BLaER1 (cell line): ENCODE results near the gene ATG16L2.
"Not testable (repeated sequence)": the region's sequence is repeated elsewhere in the genome, so short reads cannot be mapped to it uniquely, and the experiment has no call there.

Experiments
- H3K27ac ChIP-seq: shearing (Covaris generic); formaldehyde crosslinking; 2 replicates; pipeline ENCODE4 v1.8.1; 2022
- H3K27me3 ChIP-seq: shearing (Covaris generic); formaldehyde crosslinking; 2 replicates; pipeline ENCODE4 v1.8.1; 2022
- H3K36me3 ChIP-seq: shearing (Covaris generic); formaldehyde crosslinking; 2 replicates; pipeline ENCODE4 v1.8.1; 2022
- H3K4me1 ChIP-seq: shearing (Covaris generic); formaldehyde crosslinking; 2 replicates; pipeline ENCODE4 v1.8.1; 2022
- H3K4me2 ChIP-seq: shearing (Covaris generic); formaldehyde crosslinking; 2 replicates; pipeline ENCODE4 v1.8.1; 2022
- H3K4me3 ChIP-seq: shearing (Covaris generic); formaldehyde crosslinking; 2 replicates; pipeline ENCODE4 v1.8.1; 2022
- H3K9ac ChIP-seq: shearing (Covaris generic); formaldehyde crosslinking; 2 replicates; pipeline ENCODE4 v1.8.1; 2022
- H3K9me3 ChIP-seq: shearing (Covaris generic); formaldehyde crosslinking; 2 replicates; pipeline ENCODE4 v1.8.1; 2022
- H4K20me1 ChIP-seq: shearing (Covaris generic); formaldehyde crosslinking; 2 replicates; pipeline ENCODE4 v1.8.1; 2022
- Cebpa-rat ChIP-seq: shearing (Covaris generic); IDR thresholded peaks from 2 replicates; pipeline ENCODE4 v1.8.1; 2022

The ATG16L2 gene

DNA sequence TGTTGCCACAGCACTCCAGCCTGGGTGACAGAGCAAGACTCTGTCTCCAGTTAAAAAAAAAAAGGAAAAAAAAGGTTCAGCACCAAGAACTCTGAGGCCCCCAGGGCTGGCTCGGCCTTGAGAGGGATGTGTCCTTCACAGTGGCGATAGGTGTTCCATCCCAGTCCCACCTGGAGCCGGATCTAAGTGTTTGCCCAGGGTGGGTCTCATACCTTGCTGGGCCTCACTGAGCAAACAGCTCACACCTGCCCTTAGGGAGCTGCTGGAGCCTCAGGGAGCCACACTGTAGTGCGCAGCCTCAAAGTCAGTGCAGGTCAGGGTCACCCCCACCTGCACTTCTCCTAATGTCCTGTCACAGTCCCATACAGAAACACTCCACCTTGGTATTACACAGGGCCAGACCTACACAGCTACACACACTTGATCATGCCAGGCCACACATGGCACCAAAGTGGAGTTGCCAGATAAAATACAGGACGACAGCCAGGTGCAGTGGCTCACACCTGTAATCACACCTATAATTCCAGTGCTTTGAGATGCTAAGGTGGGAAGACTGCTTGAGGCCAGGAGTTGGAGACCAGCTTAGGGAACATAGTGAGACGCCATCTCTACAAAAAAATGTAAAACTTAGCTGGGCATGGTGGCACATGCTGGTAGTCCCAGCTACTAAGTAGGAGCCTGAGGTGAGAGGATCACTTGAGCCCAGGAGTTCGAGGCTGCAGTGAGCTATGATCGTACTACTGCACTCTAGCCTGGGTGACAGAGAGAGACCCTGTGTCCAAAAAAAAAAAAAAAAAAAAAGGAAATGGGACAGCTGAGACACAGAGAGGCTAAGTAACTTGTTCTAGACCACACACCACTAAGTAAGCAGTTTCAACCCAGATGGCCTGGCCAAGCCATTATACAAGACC is 27.7 kb upstream of the ATG16L2 start:
- no peaks in the 10 kb centered on the region for H4K20me1 ChIP-seq
- peaks cover 49% of the 10 kb centered on the region for H3K4me1 ChIP-seq
- H3K36me3 ChIP-seq, result no peaks in the 10 kb centered on the region
- H3K4me2 ChIP-seq, result peak overlapping the region; percentile 69
- no peaks in the 10 kb centered on the region for H3K9me3 ChIP-seq
- peak overlapping the region; percentile 72; the same call in 1 of the 2 replicates for H3K27ac ChIP-seq
- H3K4me3 ChIP-seq, result no peak overlapping the region
- H3K27me3 ChIP-seq, result no peaks in the 10 kb centered on the region
- TF ChIP-seq Cebpa-rat, result no peak
- 0 out of 2 replicates have a peak overlapping the region, but pooled peaks have one; percentile 55 for H3K9ac ChIP-seq

DNA sequence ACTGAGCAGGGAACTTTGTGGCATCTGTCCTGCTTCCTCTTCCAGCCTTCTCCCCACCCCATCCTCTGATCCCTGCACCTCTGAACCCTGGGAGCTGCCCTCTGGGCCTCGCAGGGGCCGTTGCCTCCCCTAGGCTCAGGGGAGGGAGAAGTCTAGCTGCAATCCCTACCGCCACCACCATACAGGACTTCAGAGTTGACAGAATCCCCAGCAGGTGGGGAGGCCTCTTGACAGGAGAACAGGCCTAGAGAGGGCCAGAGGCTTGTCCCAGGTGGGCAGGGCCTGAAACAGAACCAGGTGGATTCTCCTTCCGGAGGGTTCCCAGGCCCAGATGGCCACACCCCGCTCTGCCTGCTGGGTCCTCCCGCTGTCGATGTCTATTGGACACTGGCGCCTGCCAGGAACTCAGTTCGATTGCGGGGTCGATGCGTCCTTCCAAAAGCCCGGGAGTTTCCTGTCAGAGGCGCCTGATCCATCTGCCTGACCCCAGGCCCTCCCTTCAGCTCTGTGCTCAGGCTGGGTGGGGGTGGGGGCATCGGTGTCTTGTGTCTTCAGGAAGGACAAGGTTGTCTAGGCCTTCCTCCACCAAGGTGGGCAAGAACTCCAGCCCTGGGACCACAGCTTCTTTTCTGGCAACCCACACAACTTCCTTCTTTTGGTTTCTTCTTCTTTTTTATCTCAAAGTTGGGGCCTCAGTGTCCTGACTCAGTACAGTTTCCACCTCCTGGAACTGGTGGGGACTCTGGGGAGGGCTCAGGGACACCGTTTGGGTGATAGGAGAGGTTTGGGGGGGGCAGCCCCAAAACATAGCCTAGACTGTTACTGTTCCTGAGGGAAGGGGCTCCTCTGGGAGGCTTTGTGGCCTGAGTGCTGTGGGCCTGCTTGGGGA is 26.8 kb upstream of the ATG16L2 start:
- H3K4me2 ChIP-seq, result peak overlapping the region; percentile 69
- H3K27ac ChIP-seq, result peak overlapping the region; percentile 72
- H4K20me1 ChIP-seq, result no peaks in the 10 kb centered on the region
- no peaks in the 10 kb centered on the region for H3K36me3 ChIP-seq
- peaks cover 47% of the 10 kb centered on the region for H3K4me1 ChIP-seq
- no peaks in the 10 kb centered on the region for H3K9me3 ChIP-seq
- H3K9ac ChIP-seq, result peak overlapping the region; percentile 55
- no peak for TF ChIP-seq Cebpa-rat
- H3K27me3 ChIP-seq, result no peaks in the 10 kb centered on the region
- no peak overlapping the region for H3K4me3 ChIP-seq

DNA sequence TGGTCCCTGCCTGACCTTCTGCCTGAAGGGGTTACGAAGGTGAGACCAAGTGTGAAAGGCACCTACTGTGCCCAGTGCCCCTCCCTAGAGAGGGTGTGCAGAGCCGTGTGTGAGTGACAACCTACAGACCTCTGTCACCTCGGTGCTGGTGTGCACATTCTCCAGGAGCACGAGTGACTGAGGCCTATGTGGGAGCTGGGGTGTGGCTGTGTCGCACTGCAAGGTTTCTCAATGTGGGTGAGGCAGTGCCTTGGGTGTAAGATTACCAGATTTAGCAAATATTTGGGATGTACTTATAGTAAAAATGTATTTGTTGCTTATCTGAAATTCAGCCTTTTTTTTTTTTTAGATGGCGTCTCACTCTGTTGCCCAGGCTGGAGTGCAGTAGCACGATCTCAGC is 26.0 kb upstream of the ATG16L2 start:
- Histone ChIP-seq H3K27me3 (no peaks in the 10 kb centered on the region), H3K36me3 (no peaks in the 10 kb centered on the region), H3K4me1 (peaks cover 52% of the 10 kb centered on the region), H3K4me2 (peak overlapping the region; percentile 69), H4K20me1 (no peaks in the 10 kb centered on the region), H3K27ac (peak overlapping the region; percentile 72; the same call in 1 of the 2 replicates), H3K4me3 (no peak overlapping the region), H3K9me3 (no peaks in the 10 kb centered on the region), H3K9ac (no peak overlapping the region)
- no peak for TF ChIP-seq Cebpa-rat

DNA sequence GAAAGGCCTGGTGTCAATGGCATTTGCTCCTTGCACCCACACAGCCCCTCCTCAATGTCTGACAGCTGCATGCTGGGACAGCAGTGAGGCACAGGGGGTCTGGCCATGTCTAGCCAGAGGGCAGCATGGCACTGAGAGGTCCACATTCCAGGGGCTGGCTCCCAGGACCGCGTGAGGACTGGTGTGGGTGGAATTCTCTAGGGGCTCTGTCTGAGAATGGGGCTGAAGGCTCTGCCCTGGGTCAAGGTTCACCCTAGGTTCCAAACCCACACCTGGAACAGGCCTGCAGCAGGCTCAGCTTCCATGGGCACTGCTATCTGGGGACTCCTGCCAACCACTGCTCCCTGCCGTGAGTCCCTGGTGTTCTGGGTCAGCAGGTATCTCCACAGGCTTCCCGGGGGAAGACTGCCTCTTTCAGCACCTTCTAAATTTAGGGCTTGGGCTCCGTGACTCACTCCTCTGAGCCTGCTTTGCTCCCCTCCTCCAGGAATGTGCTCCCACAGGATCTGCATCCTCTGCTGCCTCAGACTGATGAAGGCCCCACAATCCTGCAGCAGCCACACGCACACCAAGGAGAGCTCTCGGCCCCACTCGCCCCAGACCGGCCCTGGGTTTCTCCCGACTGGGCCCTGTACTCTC is 24.6 kb upstream of the ATG16L2 start:
- Histone ChIP-seq H3K9me3 (no peaks in the 10 kb centered on the region), H3K9ac (no peak overlapping the region), H3K4me2 (peak overlapping the region; percentile 32; the same call in 1 of the 2 replicates), H3K27ac (peak overlapping the region; percentile 41; the same call in 1 of the 2 replicates), H3K36me3 (no peaks in the 10 kb centered on the region), H3K27me3 (no peaks in the 10 kb centered on the region), H4K20me1 (no peaks in the 10 kb centered on the region), H3K4me3 (no peak overlapping the region), H3K4me1 (peaks cover 60% of the 10 kb centered on the region)
- no peak for TF ChIP-seq Cebpa-rat

DNA sequence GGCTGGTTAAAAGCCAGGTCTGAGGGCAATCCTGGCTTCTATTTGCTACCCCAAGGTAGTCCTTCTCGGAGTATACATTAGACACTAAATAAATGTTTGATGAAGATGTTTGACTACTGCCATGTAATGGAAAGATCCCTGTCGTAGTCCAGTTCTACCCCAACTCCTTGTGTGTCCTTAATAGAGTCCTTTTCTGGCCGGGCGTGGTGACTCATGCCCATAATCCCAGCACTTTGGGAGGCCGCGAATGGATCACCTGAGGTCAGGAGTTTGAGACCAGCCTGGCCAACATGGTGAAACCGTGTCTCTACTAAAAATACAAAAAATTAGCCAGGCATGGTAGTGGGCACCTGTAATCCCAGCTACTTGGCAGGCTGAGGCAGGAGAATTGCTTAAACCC is 23.0 kb upstream of the ATG16L2 start:
- not testable (repeated sequence) for H3K9ac ChIP-seq, H3K4me3 ChIP-seq, H3K4me2 ChIP-seq, H4K20me1 ChIP-seq, H3K27ac ChIP-seq, H3K9me3 ChIP-seq, H3K36me3 ChIP-seq, H3K27me3 ChIP-seq
- H3K4me1 ChIP-seq, result peaks cover 61% of the 10 kb centered on the region

DNA sequence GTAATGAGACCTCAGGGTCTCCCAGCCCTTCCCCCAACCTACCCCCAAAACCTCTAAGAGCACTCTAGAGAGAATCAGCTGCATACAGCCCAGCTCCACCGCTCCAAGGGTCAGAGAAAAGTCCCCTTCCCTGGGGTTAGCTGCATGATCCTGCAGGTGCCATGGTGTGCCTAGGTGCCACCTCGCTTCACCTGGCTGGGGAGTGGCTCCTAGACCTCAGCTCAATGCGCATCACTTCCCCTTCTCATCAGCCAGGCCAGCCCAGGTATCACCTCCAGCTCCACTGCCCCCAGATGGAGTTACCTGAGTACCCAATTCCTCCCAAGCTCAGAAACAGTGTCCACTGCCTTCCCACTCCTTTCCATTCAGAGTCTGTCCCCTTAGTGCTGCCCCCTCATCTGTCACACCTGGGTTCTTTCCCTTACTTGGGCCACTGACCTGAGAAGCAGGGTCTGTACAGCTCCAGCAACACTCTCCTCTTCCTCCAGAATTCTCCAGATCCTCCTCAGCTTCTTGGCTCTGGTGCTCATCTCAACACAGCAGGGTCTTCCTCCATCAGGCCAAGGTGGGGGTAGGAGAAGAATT is 21.7 kb upstream of the ATG16L2 start:
- Histone ChIP-seq H3K4me1 (peaks cover 48% of the 10 kb centered on the region), H3K36me3 (no peaks in the 10 kb centered on the region), H3K27me3 (no peaks in the 10 kb centered on the region), H3K9me3 (no peaks in the 10 kb centered on the region), H4K20me1 (no peaks in the 10 kb centered on the region), H3K27ac (peak overlapping the region; percentile 86), H3K4me3 (peak overlapping the region; percentile 70), H3K9ac (peak overlapping the region; percentile 84), H3K4me2 (peak overlapping the region; percentile 85)
- no peak for TF ChIP-seq Cebpa-rat

DNA sequence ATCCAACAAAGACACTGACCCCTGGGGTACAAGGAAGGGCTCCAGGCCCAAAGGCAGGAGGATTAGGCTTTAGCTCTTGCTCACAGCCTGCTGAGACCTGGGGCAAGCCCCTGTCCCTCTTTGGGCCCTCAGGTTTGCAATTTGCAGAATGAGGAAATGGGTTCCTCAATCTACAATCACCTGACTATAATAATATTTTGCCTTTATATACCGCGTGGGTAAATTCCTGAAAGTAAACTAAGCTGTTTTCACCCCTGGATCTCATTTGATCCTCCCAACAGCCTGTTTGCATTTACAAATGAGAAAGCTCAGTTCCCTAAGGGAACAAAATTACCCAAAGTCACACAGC is 21.2 kb upstream of the ATG16L2 start:
- TF ChIP-seq Cebpa-rat, result no peak
- Histone ChIP-seq H3K9me3 (no peaks in the 10 kb centered on the region), H3K4me1 (peaks cover 43% of the 10 kb centered on the region), H3K9ac (peak overlapping the region; percentile 84), H3K27me3 (no peaks in the 10 kb centered on the region), H3K4me2 (peak overlapping the region; percentile 85), H3K36me3 (no peaks in the 10 kb centered on the region), H3K27ac (peak overlapping the region; percentile 86), H3K4me3 (peak overlapping the region; percentile 70), H4K20me1 (no peaks in the 10 kb centered on the region)

DNA sequence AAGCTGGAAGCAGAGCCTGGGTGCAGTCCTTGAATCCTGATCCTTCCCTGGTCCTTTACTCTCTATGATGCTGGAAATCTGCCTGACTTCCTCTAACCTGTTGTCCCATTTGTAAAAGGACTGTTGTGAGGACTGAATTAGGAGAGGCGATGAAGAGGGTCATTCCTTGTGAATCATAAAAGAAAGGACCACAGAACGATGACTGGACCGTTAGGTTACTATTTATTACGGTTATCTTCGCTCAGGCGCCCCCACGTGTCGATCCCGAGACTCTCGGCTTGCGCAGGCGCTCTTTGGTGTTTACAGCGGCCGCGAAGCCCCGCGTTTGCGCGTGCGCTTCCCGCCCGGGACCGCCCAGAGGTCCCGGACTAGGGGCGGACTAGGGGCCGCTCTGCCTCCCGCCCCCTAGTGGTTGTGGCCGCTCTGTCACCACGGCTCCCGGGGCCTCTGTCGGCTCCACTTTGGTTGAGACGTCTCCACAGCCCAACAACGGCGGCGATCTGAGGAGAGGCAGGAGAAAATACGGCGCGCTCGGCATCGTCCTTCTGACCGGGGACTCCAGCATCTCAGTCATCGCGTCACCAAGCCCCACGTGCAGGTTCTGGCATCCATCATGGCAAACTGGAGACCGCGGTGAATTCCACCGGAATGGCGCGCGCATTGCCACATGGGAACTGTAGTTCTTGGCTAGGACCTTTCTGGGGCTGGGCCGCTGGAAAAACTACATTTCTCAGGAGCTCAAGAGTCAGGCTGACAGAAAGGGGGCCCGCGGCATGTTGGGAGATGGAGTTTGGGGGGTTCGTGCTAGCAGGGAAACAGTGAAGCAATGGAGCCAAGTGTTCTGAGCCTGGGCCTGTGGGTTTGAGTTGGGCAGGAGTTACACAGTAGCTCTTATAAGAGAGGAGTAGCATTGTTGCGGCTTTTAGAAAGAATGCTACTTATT is 20.5 kb upstream of the ATG16L2 start, which contains the start of gene STARD10:
Gene STARD10, minus strand, starts transcription at position 623 of the 943 bp plus-strand sequence. CDS start 12,866 bp downstream, outside the sequence.
- Histone ChIP-seq H3K4me1 (peaks cover 40% of the 10 kb centered on the region), H4K20me1 (no peaks in the 10 kb centered on the region), H3K4me2 (peak within 1 kb of the TSS; percentile 85), H3K9ac (peak within 1 kb of the TSS; percentile 84), H3K9me3 (no peaks in the 10 kb centered on the region), H3K36me3 (no peaks in the 10 kb centered on the region), H3K27me3 (no peaks in the 10 kb centered on the region), H3K4me3 (peak within 1 kb of the TSS; percentile 70), H3K27ac (peak within 1 kb of the TSS; percentile 86)
- no peak for TF ChIP-seq Cebpa-rat
